HG02981 (cell line): ENCODE measurements around the gene MS4A3.
"Not testable (repeated sequence)": the region's sequence is repeated elsewhere in the genome, so short reads cannot be mapped to it uniquely, and the experiment has no call there.

ENCODE experiments used
- ATAC-seq: cut with Tn5 transposase; IDR thresholded peaks from one replicate; pipeline ENCODE4 v1.9.1; 2021; ENCODE audit warnings: mild to moderate bottlenecking, moderate library complexity; ENCODE audit not compliant: unreplicated experiment

The MS4A3 gene

GRCh38 chr11:60056349-60056969, at the start of gene MS4A3:
MS4A3 (plus strand) TSS chr11:60056665; CDS start chr11:60061161, 4,496 bp downstream.
- no peak for ATAC-seq

- no peak for ATAC-seq
These were observed 39.6 kb upstream of the MS4A3 start, which contains the start of gene OOSP4B for GRCh38 chr11:60016881-60017280. OOSP4B (plus strand) TSS chr11:60017181.

GRCh38 chr11:60018058-60018457, 38.4 kb upstream of the MS4A3 start:
- no peak for ATAC-seq

- ATAC-seq = not testable (repeated sequence)
These were observed 36.1 kb upstream of the MS4A3 start for GRCh38 chr11:60020376-60020775.

GRCh38 chr11:60029015-60029632, 27.3 kb upstream of the MS4A3 start:
- no peak for ATAC-seq

GRCh38 chr11:60040109-60040508, 16.4 kb upstream of the MS4A3 start, which contains the start of gene OOSP2:
OOSP2 (plus strand) TSS chr11:60040409; CDS start chr11:60040460, 51 bp downstream.
- ATAC-seq = no peak

- ATAC-seq = not testable (repeated sequence)
These were observed 6.0 kb upstream of the MS4A3 start for GRCh38 chr11:60050422-60050821.

- ATAC-seq = not testable (repeated sequence)
These were observed 5.6 kb upstream of the MS4A3 start for GRCh38 chr11:60050839-60051238.

GRCh38 chr11:60059052-60059451, 2.6 kb downstream of the MS4A3 start:
- ATAC-seq = no peak

- no peak for ATAC-seq
These were observed 3.2 kb downstream of the MS4A3 start for GRCh38 chr11:60059521-60060240.

- no peak for ATAC-seq
These were observed 7.6 kb downstream of the MS4A3 start for GRCh38 chr11:60064111-60064510.

GRCh38 chr11:60065801-60066200, 9.3 kb downstream of the MS4A3 start:
- ATAC-seq = no peak

- no peak for ATAC-seq
These were observed 13.0 kb downstream of the MS4A3 start for GRCh38 chr11:60069450-60069849.

GRCh38 chr11:60071644-60072043, 15.2 kb downstream of the MS4A3 start:
- ATAC-seq = not testable (repeated sequence)

- no peak for ATAC-seq
These were observed 20.9 kb downstream of the MS4A3 start for GRCh38 chr11:60077216-60077817.

- ATAC-seq = no peak
These were observed 21.5 kb downstream of the MS4A3 start for GRCh38 chr11:60077981-60078380.

- no peak for ATAC-seq
These were observed 22.3 kb downstream of the MS4A3 start for GRCh38 chr11:60078745-60079144.

GRCh38 chr11:60080535-60080934, 24.1 kb downstream of the MS4A3 start:
- ATAC-seq = no peak

- ATAC-seq = no peak
These were observed 28.3 kb downstream of the MS4A3 start for GRCh38 chr11:60084631-60085273.

GRCh38 chr11:60085909-60086308, 29.4 kb downstream of the MS4A3 start:
- ATAC-seq = no peak

- no peak for ATAC-seq
These were observed 30.8 kb downstream of the MS4A3 start for GRCh38 chr11:60087239-60087638.
